ENCODE results near the gene FAM167B.
"Not testable (repeated sequence)": the region's sequence is repeated elsewhere in the genome, so short reads cannot be mapped to it uniquely, and the experiment has no call there.

The FAM167B gene

DNA sequence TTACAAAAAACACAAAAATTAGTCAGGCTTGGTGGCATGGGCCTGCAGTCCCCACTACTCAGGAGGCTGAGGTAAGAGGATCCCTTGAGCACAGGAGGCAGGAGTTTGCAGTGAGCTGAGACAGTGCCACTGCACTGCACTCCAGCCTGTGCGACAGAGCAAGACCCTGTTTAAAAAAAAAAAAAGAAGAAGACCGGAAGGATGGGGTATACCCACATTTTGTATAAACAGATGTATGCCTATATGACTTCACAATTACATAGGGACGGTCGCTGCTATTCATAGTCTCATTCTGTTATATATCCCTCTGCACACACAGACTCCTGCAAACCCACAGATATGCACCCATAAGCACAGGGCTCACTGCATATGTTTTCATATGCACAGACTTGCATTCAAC, 16.7 kb downstream of the FAM167B start:
- DNase-seq = no peak

DNA sequence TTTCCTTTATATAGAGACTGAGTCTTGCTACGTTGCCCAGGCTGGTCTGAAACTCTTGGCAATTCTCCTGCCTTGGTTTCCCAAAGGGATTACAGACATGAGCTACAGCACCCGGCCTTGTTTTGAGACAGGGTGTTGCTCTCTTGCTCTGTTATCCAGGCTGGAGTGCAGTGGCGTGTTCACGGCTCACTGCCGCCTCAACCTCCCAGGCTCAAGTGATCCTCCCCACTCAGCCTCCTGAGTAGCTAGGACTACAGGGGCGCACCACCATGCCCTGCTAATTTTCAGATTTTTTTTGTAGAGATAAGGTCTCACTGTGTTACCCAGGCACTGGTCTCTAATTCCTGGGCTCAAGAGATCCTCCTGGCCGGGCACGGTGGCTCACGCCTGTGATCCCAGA, 18.8 kb downstream of the FAM167B start:
- DNase-seq = no peak

DNA sequence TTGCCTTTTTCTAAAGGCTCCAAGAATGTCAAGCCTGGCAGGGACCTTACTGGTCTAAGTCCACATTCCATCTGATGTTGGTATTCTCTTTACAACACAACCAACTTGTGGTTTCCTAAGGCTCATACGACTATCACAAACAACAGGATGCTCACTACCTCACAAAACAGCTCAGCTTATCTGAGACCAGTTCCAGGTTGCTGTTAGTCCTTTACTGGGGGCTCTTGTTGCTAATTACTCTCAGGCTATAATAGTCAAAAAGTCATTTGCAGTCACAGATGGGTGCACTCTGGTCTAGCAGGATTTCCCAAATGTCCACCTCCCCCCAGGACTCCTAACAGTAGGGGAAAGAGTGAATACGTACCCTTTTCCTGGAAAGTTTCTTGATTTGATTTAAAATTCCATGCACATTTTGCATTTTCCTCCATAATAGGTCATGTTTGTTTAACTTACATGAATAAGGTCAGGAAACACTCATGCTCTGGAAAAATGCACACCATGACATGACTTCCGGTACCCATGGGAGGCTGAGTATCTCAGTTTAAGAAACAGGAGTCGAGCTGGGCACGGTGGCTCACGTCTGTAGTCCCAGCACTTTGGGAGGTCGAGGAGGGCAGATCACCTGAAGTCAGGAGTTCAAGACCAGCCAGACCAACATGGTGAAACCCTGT, 20.0 kb downstream of the FAM167B start:
- no peak for DNase-seq

DNA sequence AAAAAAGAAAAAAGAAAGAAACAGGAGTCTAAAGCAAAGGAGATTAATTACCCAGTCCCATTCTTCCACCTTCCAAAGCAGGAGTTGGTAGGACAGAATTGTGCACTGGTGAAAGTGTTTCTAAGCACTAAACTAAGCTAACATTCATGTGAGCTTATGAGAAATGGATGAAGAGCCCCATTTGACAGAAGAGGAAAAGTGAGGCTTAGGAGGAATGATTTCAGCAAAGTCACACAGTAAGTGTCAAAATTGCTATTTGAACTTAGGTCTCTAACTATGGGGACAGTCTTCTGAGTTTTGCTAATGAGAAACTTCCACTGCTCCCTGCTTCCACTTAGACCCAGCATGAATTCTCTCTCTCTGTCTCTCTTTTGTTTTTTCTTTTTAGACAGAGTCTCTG, 22.7 kb downstream of the FAM167B start:
- DNase-seq = no peak

DNA sequence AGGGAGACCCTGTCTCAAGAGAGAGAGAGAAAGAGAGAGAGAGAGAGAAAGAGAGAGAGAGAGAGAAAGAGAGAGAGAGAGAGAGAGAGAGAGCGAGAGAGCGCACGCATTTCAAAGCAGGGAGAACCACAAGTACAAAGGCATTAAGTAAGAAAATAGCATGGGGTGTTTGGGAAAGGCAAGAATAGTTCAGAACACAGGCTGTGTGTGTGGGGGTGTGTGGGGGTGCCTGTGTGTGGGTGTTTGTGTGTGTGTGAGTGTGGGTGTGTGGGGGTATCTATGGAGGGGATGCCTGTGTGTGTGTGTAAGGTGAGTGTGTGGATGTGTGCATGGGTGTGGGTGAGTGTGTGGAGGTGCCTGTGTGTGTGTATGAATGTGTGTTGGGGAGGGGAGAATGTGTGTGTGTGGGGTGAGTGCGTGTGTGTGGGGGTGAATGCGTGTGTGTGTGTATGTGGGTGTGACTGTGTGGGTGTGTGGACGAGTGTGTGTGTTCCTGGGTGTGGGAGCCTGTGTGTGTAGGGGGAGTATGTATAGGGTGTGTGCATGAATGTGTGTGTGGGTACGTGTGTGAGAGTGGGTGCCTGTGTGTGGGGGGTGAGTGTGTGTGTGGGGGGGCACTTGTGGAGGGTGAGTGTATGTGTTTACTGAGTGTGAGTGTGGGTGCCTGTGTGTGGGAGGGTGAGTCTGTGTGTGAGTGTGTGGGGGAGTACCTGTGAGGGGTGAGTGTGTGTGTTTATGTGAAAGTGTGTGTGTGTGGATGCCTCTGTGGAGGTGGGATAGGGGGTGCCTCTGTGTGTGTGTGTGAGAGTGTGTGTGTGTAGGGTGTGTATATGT, 25.8 kb downstream of the FAM167B start:
- no peak for DNase-seq

DNA sequence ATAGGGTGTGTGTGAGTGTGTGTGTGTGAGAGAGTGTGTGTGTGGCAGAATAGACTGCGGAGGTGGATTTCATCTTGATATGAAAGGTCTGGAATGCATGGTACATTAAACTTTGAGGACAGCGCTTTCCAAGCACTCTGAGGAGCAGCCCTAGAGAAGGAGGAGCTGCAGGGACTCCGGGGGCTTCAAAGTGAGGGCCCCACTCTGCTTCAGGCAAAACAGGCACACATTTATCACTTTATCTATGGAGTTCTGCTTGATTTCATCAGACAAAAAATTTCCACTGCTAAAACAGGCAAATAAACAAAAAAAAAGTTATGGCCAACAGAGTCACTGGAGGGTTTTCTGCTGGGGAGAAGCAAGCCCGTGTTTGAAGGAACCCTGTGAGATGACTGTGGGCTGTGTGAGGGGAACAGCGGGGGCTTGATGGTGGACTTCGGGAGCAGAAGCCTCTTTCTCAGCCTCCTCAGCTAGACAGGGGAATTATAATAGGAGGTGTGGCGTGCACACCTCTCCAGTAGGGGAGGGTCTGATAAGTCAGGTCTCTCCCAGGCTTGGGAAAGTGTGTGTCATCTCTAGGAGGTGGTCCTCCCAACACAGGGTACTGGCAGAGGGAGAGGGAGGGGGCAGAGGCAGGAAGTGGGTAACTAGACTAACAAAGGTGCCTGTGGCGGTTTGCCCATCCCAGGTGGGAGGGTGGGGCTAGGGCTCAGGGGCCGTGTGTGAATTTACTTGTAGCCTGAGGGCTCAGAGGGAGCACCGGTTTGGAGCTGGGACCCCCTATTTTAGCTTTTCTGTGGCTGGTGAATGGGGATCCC, 26.6 kb downstream of the FAM167B start:
- no peak for DNase-seq

DNA sequence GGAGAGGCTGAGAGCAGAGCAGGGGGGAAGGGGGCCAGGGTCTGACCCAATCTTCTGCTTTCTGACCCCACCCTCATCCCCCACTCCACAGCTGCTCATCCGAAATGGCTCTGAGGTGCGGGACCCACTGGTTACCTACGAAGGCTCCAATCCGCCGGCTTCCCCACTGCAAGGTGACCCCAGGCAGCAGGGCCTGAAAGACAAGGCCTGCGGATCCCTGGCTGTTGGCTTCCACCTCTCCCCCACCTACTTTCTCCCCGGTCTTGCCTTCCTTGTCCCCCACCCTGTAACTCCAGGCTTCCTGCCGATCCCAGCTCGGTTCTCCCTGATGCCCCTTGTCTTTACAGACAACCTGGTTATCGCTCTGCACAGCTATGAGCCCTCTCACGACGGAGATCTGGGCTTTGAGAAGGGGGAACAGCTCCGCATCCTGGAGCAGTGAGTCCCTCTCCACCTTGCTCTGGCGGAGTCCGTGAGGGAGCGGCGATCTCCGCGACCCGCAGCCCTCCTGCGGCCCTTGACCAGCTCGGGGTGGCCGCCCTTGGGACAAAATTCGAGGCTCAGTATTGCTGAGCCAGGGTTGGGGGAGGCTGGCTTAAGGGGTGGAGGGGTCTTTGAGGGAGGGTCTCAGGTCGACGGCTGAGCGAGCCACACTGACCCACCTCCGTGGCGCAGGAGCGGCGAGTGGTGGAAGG, 27.8 kb downstream of the FAM167B start:
- no peak for DNase-seq

DNA sequence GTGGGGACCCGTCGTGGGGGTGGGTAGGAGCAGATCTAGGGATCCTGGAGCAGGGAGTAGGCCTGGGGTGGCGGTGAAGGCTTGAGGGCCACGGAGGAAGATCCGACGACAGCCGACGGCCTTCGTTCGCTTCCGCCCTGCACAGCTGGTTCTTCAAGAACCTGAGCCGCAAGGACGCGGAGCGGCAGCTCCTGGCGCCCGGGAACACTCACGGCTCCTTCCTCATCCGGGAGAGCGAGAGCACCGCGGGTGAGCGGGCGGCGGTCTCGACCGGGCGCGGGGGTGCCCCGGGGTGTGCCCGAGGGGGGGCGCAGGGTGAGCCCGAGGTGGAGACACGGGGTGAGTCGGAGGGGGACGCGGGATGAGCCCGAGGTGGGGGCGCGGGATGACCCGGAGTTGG, 28.4 kb downstream of the FAM167B start:
- DNase-seq = peak; percentile 3

DNA sequence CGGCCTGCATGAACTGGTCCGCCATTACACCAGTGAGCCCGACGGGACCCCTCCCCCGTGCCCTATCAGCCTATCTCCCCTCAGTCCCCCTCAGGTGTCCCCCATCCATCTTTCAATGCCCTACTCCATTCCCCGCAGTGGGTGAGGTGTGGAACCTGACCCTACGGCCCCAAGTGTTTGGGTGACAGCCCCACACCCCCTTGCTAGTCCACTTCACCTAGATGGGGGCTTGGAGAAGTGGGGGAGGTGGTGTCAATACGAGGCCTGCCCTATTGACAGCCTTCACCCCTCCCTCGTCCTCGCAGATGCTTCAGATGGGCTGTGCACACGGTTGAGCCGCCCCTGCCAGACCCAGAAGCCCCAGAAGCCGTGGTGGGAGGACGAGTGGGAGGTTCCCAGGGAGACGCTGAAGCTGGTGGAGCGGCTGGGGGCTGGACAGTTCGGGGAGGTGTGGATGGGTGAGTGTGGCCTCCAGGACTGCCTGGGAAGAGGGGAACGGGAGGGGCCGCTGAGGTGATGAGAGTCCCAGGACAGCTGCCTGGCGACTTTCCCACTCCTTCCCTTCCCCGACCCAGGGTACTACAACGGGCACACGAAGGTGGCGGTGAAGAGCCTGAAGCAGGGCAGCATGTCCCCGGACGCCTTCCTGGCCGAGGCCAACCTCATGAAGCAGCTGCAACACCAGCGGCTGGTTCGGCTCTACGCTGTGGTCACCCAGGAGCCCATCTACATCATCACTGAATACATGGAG, 29.2 kb downstream of the FAM167B start:
- no peak for DNase-seq

DNA sequence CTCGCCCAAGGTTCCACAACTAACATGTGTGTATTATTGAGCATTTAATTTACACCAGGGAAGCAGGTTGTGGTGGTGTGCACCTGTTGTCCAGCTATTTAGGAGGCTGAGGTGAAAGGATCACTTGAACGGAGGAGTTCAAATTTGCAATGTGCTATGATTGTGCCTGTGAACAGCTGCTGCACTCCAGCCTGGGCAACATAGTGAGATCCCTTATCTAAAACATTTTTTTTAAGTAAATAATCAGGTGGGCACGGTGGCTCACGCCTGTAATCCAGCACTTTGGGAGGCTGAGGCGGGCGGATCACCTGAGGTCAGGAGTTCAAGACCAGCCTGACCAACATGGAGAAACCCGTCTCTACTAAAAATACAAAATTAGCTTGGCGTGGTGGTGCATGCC, 37.8 kb downstream of the FAM167B start:
- not testable (repeated sequence) for DNase-seq

DNA sequence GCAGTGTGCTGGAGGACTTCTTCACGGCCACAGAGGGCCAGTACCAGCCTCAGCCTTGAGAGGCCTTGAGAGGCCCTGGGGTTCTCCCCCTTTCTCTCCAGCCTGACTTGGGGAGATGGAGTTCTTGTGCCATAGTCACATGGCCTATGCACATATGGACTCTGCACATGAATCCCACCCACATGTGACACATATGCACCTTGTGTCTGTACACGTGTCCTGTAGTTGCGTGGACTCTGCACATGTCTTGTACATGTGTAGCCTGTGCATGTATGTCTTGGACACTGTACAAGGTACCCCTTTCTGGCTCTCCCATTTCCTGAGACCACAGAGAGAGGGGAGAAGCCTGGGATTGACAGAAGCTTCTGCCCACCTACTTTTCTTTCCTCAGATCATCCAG, 38.6 kb downstream of the FAM167B start:
- no peak for DNase-seq

DNA sequence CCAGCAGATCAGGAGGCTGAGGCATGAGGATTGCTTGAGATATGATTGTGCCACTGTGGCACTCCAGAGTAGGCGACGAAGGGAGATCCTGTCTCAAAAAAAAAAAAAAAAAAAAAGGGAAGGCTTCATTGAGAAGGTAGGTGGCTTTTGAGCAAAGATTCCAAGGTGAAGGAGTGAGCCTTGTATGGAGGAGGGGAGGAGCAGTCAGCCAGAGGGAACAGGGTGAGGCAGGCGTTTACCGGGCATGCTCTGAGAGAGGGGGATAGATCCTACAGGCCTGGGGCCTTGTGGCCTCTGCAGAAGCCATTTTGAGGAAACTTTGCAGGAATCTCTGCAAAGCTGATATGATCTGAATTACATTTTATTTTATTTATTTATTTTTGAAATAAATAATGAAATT, 39.7 kb downstream of the FAM167B start:
- DNase-seq = no peak

DNA sequence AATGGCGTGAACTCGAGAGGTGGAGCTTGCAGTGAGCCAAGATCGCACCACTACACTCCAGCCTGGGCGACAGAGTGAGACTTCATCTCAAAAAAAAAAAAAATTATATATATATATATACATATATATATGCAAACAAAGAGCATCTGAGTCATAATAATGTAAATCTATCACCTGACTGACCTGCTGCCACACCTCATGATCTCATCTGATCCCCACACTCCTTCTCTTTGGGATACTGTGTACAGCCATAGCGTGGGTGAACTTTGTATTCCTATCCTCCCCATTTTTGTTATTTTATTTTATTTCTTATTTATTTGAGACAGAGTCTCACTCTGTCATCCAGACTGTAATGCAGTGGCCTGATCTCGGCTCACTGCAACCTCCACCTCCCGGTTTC, 42.2 kb downstream of the FAM167B start:
- DNase-seq = no peak

DNA sequence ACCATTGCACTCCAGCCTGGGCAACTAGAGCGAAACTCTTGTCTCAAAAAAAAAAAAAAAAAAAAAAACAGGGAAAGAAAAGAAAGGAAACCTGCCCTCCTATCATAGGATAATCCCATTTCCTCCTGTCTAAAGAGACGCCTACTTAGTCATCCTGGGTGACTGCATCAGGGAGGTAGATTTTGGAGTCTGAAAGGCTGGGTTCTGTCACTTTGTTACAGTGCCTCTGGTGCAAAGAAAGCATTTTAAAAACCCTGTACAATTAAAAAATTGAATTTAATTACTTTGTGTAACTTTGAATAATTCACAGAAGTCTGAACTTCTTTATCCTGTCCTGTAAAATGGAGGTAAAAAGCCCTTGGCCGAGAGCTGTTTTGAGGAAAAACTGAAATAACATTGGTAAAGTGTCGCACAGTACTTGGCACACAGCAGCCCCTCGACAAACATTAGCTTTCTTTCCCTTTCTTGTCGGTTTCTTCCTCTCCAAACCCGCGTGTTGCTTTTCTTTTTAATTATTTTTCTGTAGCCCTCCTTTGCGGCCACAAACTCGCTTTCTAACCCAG, 44.2 kb downstream of the FAM167B start:
- DNase-seq = peak; percentile 35

DNA sequence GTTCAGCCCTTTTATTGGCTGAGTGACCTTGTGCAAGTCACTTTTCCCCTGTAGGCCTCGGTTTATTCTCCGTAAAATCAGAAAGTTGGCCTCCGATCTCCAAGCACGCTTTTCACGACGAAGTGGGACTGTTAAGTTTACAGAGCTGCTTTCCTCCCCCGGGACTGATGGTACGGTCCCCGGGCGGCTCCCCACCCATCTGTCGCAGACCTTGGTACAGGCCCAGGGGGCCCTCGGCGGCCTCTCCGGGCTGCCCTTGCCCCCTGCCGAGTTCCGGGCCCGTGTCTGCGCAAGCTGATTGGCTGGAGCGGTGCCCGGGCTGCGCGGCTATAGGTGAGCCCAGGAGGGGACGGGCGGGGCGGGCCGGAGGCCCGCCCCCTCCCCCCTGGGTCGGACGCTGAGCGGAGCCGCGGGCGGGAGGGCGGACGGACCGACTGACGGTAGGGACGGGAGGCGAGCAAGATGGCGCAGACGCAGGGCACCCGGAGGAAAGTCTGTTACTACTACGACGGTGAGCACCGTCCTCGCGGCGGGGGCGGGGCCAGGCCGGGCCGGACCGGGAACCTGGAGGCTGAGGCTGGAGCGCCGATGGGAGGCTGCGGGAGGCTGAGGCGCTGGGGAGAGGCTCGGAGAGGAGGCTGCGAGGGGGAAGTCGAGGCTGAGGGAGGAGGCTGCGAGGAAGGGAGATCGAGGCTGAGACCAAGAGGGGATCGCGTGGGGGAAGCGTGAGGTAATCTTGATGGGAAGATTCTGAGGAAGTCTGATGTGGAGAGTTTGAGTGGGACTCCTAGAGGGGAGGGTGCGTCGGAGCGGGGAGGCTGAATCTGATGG, 44.9 kb downstream of the FAM167B start, which contains the start of gene HDAC1:
Gene HDAC1 (plus strand): TSS at position 376 of the 831 bp plus-strand sequence. CDS start 87 bp downstream, at position 463.
- DNase-seq = peak; percentile 98

DNA sequence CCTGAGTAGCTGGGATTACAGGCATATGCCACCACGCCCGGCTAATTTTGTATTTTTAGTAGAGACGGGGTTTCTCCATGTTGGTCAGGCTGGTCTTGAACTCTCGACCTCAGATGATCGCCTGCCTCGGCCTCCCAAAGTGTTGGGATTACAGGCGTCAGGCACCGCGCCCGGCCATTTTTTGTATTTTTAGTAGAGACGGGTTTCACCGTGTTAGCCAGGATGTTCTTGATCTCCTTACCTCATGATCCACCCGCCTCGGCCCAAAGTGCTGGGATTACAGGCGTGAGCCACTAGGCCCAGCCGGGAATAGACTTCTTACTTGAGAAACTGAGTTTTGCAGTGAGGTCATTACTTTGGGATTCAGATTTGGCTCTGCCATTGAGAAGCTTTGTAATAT, 51.2 kb downstream of the FAM167B start:
- DNase-seq = not testable (repeated sequence)

All from inflammatory macrophage treated with lipopolysaccharide for 4 hours (primary cell).